Hepatic stellate cell (primary cell): Measurements from ENCODE around the gene TUT4.
"Not testable (repeated sequence)": the region's sequence is repeated elsewhere in the genome, so short reads cannot be mapped to it uniquely, and the experiment has no call there.

Experiments used
- DNase-seq: peaks from one replicate; pipeline ENCODE4 v3.0.0; 2011; ENCODE audit warnings: low spot score

TUT4 gene, protein sequence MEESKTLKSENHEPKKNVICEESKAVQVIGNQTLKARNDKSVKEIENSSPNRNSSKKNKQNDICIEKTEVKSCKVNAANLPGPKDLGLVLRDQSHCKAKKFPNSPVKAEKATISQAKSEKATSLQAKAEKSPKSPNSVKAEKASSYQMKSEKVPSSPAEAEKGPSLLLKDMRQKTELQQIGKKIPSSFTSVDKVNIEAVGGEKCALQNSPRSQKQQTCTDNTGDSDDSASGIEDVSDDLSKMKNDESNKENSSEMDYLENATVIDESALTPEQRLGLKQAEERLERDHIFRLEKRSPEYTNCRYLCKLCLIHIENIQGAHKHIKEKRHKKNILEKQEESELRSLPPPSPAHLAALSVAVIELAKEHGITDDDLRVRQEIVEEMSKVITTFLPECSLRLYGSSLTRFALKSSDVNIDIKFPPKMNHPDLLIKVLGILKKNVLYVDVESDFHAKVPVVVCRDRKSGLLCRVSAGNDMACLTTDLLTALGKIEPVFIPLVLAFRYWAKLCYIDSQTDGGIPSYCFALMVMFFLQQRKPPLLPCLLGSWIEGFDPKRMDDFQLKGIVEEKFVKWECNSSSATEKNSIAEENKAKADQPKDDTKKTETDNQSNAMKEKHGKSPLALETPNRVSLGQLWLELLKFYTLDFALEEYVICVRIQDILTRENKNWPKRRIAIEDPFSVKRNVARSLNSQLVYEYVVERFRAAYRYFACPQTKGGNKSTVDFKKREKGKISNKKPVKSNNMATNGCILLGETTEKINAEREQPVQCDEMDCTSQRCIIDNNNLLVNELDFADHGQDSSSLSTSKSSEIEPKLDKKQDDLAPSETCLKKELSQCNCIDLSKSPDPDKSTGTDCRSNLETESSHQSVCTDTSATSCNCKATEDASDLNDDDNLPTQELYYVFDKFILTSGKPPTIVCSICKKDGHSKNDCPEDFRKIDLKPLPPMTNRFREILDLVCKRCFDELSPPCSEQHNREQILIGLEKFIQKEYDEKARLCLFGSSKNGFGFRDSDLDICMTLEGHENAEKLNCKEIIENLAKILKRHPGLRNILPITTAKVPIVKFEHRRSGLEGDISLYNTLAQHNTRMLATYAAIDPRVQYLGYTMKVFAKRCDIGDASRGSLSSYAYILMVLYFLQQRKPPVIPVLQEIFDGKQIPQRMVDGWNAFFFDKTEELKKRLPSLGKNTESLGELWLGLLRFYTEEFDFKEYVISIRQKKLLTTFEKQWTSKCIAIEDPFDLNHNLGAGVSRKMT (N-terminal part only)

DNA sequence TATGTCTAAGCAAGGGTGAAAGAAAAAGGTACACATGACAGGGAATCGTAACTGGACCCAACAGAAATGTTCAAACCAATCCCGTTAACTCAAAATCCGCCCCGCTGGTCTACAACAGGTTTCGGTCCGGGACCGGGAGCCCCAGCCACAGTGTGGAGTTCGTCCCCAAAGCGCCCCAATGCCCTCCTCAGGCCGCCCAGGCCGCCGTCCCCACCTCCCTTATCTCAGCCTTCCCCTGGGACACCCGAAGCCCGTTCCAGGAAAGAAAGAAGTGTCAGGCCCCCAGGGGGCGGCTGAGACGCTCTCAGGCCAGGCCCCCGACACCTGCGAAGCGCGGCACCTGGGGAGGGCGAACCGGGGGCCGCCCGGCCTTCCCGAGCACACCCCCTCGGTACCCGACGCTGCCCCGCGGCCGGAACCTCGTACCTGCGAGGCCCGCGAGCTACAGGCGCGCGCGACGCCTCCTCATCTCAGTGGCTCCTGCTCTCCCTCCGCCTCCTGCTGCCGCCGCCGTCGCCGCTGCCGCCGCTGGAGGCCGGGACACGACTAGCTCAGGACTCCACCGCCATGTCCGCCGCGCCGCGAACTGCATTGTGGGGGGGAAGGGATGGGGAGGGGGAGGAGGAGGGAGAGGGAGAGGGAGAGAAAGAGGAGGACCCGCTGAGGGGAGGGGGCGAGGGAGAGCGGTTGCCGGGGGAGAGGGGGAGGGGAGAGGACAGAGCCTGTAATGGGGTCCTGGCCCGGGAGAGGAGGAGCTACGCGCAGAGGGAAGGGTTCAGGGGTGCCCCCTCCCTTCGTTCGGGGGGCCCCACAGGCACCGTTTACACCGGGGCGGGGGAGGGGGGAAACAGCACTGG, at the start of gene TUT4:
Gene TUT4, minus strand, starts transcription at position 588 of the 857 bp plus-strand sequence. CDS start 26,812 bp downstream, outside the sequence.
- DNase-seq, result peak; percentile 65

DNA sequence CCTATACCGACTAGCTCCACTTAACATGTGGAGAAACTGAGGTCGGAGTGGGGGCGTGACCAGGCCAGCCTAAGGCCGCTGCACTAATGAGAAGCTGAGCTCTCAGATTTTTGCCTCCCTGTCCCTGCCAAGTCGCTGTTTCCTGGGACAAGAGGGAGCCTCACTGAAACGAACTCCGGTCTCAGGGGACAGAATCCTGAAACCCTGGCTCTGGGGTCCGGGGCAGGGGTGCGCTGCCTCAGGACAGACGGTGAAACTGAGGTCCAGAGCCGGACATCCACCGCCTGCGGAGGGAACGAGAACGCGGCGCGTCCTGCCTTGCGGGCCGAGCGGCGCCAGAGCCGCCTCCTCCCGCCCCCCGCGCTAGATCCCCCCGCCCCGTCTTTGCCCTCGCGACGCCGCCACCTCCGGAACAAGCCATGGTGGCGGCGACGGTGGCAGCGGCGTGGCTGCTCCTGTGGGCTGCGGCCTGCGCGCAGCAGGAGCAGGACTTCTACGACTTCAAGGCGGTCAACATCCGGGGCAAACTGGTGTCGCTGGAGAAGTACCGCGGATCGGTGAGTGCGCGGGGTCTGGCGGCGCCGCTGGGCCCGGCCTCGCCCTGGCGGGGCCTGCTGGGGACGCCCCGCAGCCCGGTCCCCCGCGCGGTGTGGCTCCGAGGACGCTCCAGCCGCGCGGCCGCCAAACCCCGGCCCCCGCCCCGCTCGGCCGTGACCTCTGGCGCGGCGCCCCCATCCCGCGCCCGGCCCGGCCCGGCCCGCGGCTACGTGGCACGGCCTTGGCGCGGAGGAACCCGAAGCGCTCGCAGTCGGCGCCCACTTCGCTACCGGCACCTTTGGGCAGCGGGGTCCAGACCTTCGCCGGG, 49.3 kb upstream of the TUT4 start, which contains the start of gene GPX7:
Gene GPX7, plus strand, starts transcription at position 381 of the 865 bp plus-strand sequence. Its CDS starts 39 bp downstream, at position 420.
- DNase-seq, result peak; percentile 65

DNA sequence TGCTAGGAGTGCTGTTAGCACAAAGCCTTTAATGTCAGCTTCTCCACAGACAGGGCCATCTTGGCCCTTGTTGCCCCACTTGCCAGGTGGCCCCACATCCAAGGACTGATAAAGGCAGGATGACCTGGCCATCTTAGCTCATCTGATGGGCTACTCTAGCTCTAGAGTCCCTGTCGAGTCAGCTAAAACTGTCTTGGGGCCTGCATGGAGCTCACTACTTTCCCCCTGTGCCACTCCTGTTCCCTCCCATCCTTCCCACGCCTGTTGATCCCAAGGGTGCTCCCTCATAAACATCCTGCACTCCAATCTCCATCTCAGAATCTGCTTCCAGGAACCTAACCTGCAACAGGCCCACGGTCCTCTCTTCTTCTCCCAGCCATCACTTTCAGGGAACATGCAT, 48.6 kb upstream of the TUT4 start:
- no peak for DNase-seq

DNA sequence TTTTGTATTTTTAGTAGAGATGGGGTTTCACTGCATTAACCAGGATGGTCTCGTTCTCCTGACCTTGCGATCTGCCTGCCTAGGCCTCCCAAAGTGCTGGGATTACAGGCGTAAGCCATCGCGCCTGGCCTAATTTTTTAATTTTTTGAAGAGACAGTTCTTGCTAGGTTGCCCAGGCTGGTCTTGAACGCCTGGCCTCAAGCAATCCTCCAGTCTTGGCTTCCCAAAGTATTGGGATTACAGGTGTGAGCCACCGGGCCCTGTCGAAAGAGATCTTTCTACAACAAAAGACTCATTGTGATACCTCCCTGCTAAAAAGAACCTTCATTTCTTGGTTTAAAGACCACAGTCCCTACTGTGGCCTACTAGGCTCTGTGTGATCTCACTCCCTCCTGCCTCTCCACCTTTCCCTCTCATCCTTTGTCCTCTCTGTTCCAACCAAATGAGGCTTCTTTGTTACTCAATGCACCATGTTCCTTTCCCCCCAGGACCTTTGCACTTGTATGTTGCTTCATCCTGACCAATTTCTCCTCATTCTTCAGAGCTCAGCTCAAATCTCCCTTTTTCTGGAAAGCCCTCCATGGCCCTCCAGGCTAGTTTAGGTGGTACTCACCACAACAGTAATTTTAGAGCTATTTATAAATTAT, 47.8 kb upstream of the TUT4 start:
- no peak for DNase-seq

DNA sequence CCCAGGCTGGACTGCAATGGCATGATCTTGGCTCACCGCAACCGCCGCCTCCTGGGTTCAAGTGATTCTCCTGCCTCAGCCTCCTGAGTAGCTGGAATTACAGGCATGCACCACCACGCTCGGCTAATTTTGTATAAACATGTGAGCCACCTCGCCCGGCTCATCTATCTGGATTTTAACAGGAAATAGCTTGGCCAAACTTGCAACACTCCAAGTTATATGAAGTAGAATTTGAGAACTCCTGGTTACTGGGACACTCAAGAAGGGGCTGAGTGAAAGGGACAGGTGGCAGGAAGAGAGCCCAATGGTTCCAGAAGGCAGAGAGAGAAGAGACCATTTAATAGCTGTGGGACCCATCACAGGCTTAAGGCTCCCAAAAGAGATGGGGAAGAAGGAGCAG, 46.3 kb upstream of the TUT4 start:
- no peak for DNase-seq

DNA sequence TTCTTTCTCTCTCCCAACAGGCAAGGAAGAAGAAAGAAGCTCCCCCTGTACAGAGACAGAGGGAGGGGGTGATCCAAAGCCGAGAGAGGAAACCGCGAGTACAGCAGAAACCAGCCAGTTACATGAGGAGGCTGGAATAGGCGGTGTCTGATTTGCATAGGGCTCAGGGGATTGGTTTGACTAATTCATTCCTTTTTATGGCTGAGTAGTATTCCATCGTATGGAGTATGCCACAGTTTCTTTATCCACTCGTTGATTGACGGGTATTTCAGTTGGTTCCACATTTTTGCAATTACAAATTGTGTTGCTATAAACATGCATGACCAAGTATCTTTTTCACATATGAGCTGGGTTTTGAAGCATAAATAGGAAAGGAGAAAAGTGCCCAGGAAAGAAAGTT, 45.8 kb upstream of the TUT4 start:
- no peak for DNase-seq

DNA sequence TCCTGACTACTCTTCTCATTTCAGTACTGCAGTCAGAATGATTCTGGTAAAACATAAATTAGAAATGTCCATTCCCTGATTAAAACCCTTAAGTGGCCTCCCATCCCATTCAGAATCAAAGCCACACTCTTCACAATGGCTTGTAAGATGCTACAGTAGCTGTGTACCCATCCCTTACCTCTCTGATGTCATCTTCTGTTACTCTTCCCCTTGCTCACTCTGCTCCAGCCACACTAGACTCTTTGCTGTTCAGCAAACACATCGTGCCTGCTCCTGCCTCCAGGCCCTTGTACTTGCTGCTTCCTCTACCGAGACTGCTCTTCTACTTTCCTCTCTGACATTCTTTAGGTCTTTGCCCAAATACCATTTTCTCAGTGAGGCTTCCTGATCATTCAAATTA, 45.0 kb upstream of the TUT4 start:
- DNase-seq, result no peak

DNA sequence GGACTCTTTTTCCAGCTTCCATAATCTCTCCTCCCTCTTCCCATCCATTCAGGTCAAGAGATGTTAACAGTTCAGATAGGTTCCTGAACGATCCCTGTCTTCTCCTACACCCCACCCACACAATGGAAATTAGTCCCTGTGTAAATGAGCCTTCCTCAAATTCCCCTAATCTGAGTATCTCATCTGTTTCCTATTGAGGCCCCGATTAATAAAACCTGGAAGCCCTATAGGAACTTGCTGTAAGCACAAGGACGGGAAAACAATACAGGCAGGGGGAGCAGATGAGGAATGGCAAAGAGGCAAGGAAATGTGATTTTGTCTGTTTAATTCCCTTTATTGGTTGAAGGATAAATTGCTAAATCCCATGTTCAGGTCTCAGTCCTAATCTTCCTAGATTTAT, 42.2 kb upstream of the TUT4 start:
- no peak for DNase-seq

DNA sequence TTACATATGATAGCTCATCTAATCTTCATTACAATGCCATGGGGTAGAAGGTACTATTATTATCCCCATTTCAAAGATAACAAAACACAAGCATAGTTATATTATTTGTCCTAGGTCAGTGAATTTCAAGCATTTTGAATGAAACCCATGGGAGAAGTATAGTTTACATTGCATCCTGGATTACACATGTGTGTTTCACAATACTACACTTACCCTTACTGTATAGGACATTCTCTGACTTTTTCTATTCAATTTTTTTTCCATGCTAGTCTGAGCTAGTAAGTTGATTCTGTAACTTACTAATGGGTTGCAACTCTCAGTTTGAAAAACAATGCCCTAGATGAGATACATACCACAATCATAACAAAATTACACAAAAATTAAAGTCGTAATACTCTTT, 40.6 kb upstream of the TUT4 start:
- no peak for DNase-seq

DNA sequence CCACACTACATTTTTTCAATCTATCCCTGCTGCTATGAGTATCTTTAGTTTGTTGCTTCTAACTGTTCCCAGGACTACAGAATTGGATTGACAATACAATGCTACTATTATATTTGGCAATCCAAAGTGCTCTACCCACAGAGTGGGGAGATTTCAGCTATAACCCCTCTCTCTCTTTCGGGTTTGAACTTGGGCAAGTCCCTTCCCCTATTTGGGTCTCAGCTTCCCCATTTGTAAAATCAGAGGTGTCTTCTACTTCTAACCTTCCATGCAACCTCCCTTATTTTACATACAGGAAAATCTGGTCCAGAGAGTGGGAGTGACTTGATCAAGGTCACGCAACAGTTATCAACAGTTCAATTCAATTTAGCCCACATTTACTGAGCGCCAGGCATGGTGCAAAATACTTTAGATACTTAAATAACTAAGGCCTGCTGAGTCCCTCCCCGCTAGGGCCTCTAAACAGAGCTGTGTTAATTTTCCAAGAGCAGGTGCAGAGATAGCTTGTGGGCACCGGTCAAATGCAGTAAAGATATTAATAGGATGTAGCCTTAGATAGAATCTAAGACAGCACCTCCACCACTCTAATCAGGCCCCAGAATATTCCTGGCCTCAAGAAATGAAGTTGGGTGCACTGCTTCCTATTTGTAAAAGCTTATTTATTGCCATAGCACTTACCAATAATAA, 39.9 kb upstream of the TUT4 start:
- DNase-seq, result no peak

DNA sequence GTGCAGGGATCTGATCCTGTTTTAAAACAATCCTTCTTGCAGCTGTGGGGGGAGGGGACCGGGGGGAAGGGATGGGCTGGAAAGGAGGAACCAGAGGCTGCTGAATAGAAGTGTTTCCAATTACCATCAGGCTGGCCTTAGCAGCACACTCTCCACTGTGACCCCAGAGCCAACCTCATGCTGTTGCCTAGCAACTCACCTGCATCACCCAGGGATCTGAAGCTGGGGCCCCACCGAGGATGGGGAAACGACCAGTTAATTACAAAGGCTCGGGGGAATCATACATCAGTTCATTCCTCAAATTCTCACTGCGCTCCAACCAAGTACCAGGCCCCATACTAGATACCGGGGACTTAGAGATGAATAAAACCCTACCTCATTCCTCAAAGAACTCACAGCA, 37.4 kb upstream of the TUT4 start:
- no peak for DNase-seq

DNA sequence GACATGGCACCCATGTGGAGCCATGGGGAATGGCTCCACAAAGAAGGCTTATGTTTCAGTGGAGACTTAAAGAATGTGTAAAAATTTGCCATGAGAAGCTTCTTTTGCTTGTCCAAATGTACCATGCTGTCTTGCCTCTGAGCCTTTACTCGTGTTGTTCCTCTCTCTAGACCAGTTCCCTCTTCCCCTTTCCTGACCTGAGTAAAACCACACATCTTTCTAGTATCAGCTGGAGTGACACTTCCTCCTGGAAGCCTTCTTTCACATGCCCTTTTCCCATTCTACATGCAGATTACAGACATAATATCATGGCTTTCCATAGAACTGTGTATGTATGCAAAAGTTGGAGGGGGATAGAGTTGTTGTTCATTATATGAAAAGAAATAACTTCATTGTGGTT, 35.6 kb upstream of the TUT4 start:
- no peak for DNase-seq

DNA sequence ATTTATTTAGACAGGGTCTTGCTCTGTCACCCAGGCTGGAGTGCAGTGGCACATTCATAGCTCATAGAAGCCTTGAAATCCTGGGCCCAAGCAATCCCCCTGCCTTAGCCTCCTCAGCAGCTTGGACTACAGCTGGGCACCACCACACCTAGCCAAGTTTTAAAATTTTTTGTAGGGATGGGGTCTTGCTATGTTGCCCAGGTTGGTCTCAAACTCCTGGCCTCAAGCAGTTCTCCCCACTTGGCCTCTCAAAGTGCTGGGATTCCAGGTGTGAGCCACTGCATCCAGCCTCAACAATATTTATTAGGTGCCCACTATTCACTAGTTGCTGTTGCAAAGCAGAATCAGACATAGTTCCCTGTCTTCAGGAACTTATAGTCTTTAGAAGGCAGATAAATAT, 35.1 kb upstream of the TUT4 start:
- DNase-seq, result no peak

DNA sequence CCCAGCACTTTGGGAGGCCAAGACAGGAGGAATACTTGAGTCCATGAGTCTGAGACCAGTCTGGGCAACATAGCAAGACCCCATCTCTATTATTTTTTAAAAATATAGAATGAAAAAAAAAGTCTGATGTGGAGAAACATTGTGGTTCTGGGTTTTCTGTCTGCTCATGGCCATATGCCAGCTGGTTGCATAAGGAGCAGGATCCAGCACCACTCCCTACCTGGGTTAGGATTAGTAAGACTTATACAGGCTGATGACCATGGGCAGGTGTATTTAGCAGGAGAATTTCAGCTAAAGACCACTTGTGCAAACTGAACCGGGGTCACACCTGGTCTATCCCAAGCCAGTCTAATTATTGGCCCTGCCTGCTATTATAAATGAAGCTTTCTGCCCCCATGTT, 32.6 kb upstream of the TUT4 start:
- DNase-seq, result no peak

DNA sequence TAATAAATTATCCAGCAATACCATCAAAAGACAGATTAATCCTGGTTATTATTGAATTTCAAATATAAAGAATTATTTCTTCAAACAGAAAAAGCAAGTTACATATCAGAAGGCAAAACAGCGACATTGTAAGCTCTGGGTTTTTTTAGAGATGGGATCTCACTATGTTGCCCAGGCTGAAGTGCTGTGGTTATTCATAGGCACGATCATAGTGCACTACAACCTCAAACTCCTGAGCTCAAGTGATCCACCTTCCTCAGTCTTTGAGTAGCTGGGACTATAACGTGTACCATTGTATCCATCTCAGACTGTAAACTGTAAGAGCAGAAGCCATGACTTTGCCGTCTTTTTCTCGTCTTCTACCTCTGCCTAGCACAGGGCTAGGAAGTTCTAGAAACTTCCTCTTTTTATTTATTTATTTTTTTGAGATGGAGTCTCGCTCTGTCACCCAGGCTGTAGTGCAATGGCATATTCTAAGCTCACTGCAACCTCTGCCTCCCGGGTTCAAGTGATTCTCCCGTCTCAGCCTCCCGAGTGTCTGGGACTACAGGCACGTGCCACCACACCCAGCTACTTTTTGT, 29.3 kb upstream of the TUT4 start:
- DNase-seq, result no peak

DNA sequence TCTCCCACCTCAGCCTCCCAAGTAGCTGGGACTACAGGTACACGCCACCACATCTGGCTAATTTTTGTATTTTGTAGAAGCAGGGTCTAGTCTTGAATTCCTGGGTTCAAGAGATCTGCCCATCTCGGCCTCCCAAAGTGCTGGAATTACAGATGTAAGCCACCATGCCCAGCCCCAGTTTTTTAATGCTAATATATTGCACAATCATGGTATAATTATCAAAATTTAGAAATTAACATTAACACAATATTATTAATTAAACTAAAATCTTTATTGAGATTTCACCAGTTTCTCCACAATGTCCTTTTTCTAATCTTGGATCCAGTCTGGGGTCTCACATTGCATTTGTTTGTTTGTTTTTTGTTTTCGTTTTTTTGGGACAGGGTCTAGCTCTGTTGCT, 27.4 kb upstream of the TUT4 start:
- DNase-seq, result no peak

DNA sequence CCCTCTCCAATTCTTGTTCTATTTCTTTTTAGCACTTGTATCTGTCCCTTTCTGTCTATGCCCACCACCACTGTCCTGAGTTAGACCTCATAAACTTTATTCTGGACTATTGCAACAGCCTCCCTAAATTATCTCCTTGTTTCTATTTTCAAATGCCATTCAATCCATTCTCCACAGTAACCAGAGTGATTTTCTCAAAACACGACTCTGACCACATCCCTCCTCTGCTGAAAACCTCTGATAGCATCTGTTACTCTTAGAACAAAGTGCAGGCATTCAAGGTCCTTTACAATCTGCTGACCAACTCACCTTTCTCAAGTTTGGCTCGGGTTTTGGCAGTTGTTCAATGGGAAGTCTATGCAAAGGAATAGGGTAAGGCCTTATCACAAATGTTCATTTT, 26.5 kb upstream of the TUT4 start:
- DNase-seq, result no peak

DNA sequence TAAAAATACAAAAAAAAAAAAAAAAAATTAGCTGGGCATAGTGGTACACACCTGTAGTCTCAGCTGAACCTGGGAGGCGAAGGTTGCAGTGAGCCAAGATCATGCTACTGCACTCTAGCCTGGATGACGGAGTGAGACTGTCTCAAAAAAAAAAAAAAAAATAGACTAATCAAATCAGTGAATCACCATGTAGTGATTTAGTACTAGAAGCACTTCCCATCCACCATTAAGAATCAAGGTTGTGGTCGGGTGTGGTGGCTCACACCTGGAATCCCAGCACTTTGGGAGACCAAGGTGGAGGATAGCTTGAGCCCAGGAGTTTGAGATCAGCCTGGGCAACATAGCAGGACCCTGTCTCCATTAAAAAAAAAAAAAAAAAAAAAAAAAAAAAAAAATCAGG, 25.2 kb upstream of the TUT4 start:
- DNase-seq, result not testable (repeated sequence)

DNA sequence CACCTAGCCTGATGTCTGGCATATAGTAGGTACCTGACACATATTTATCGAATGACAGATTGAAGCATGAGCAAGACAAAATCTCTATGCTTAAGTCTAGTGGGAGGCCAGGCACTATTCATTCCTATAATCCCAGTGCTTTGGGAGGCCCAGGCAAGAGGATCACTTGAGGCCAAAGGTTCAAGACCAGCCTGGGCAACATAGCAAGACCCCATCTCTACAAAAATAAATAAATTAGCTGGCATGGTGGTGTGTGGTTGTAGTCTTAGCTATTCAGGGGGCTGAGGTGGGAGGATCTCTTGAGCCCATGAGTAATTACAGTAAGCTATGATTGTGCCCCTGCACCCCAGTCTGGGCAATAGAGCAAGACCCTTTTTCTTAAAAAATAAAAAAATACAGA, 23.2 kb upstream of the TUT4 start:
- no peak for DNase-seq
